ENCODE measurements around the gene CEP131.

- TF ChIP-seq CTCF (IDR thresholded peaks at IDR 0.05) (no peak), POLR2A (IDR thresholded peaks at IDR 0.05) (no peak), EP300 (IDR thresholded peaks at IDR 0.05) (no peak)
These were observed 23.3 kb downstream of the CEP131 start for GRCh38 chr17:81199482-81199830.

All from tibial nerve (tissue), 4 donors.